A549 (cell line): ENCODE data around the gene RORC. TPM values are rescaled to one million over a fixed set of nuclear protein-coding genes. Genes with fewer than 3 reads are reported as not detected.

Source experiments
- ATAC-seq, 2 experiments: fragments of 200-7000 bp in 1 of 2; fragments of >200 bp in 1 of 2; cut with Nextera tagmentation in 1 of 2; cut with Tn5 transposase in 1 of 2; 3 replicates each; pipeline versions ENCODE4 v1.8.0 to v1.9.1; 2018 to 2020; ENCODE audit warnings: mild to moderate bottlenecking in 1 of 2, moderate library complexity in 1 of 2
- CTCF ChIA-PET: fragments of 300-600 bp; sonication (Branson Sonifier 250); formaldehyde crosslinking; extraction: SDS; loops from one replicate; lab custom pipeline; 2021; ENCODE audit warnings: antibody characterized with exemption, inconsistent platforms; lab: Yijun Ruan, JAX
- POLR2A ChIA-PET: fragments of 350-600 bp; formaldehyde crosslinking; extraction: SDS; loops from one replicate; lab custom pipeline; 2021; ENCODE audit warnings: antibody characterized with exemption, inconsistent platforms; lab: Yijun Ruan, JAX
- DNase-seq, 2 experiments: peaks; one replicate each; pipeline versions ENCODE4 v3.0.0 to v3.0.0-alpha.2; 2011 to 2016; ENCODE audit warnings: low read depth in 1 of 2, low spot score in 1 of 2
- FAIRE-seq: peaks from 2 replicates; lab custom pipeline; 2011; peaks lifted over from hg19 to GRCh38; lab: Jason Lieb, UNC
- H3K27ac ChIP-seq, 2 experiments: fragments of >200 bp; sonication (Bioruptor Twin); formaldehyde crosslinking; 3 replicates each; pipeline ENCODE4 v1.5.1; 2016 to 2017
- H3K4me1 ChIP-seq: fragments of >200 bp; sonication (Bioruptor Twin); formaldehyde crosslinking; 3 replicates; pipeline ENCODE4 v1.6.1; 2016
- H3K4me2 ChIP-seq: fragments of >200 bp; sonication (Bioruptor Twin); formaldehyde crosslinking; 3 replicates; pipeline ENCODE4 v1.6.1; 2016
- H3K4me3 ChIP-seq: fragments of >200 bp; sonication (Bioruptor Twin); formaldehyde crosslinking; 3 replicates; pipeline ENCODE4 v1.5.1; 2016
- H3K9me3 ChIP-seq: fragments of >200 bp; sonication (Bioruptor Twin); formaldehyde crosslinking; 3 replicates; pipeline ENCODE4 v1.6.1; 2016
- ATOH8 ChIP-seq: fragments of 250-450 bp; sonication (Bioruptor Pico); IDR thresholded peaks from 2 replicates; pipeline ENCODE4 v1.5.0; 2020; ENCODE audit warnings: low read depth, mild to moderate bottlenecking, moderate library complexity
- BCL3 ChIP-seq: fragments of >200 bp; sonication (Bioruptor Twin); formaldehyde crosslinking; IDR thresholded peaks from 3 replicates; pipeline ENCODE4 v1.6.1; 2016
- CTCF ChIP-seq: fragments of >200 bp; sonication (Bioruptor Twin); formaldehyde crosslinking; IDR thresholded peaks from 3 replicates; pipeline ENCODE4 v1.5.1; 2016
- EHF ChIP-seq: fragments of 250-450 bp; sonication (Bioruptor Pico); IDR thresholded peaks from 2 replicates; pipeline ENCODE4 v1.5.0; 2020; ENCODE audit warnings: mild to moderate bottlenecking
- ELK1 ChIP-seq: fragments of 150-350 bp; IDR thresholded peaks from 2 replicates; pipeline ENCODE4 v1.6.1; 2014; ENCODE audit warnings: low read depth, mild to moderate bottlenecking, low read length
- EP300 ChIP-seq, 2 experiments: fragments of >200 bp; sonication (Bioruptor Twin); formaldehyde crosslinking; IDR thresholded peaks; 2 replicates in 1 of 2; 3 replicates in 1 of 2; pipeline ENCODE4 v1.6.1; 2016 to 2017
- ESRRA ChIP-seq: fragments of 150-350 bp; IDR thresholded peaks from 2 replicates; pipeline ENCODE4 v1.6.1; 2014; ENCODE audit warnings: mild to moderate bottlenecking, low read length, borderline replicate concordance
- FOSB ChIP-seq: fragments of 250-450 bp; sonication (Bioruptor Pico); IDR thresholded peaks from 2 replicates; pipeline ENCODE4 v1.5.0; 2020; ENCODE audit warnings: mild to moderate bottlenecking, moderate library complexity
- FOXS1 ChIP-seq: fragments of 250-450 bp; sonication (Bioruptor Pico); IDR thresholded peaks from 2 replicates; pipeline ENCODE4 v1.5.0; 2020; ENCODE audit warnings: mild to moderate bottlenecking, moderate library complexity
- GATA3 ChIP-seq: IDR thresholded peaks from 2 replicates; pipeline ENCODE4 v1.6.1; 2012; ENCODE audit warnings: borderline replicate concordance
- HES2 ChIP-seq: fragments of >200 bp; sonication (Bioruptor Twin); formaldehyde crosslinking; IDR thresholded peaks from 2 replicates; pipeline ENCODE4 v1.6.1; 2016
- HOXA7 ChIP-seq: fragments of 250-450 bp; sonication (Bioruptor Pico); IDR thresholded peaks from 2 replicates; pipeline ENCODE4 v1.5.0; 2020; ENCODE audit warnings: mild to moderate bottlenecking, moderate library complexity
- HOXB13 ChIP-seq: fragments of 250-450 bp; sonication (Bioruptor Pico); IDR thresholded peaks from 2 replicates; pipeline ENCODE4 v1.5.0; 2020; ENCODE audit warnings: low read depth, mild to moderate bottlenecking, moderate library complexity
- JUN ChIP-seq, 2 experiments: fragments of >200 bp; sonication (Bioruptor Twin); formaldehyde crosslinking; IDR thresholded peaks; 2 replicates in 1 of 2; 3 replicates in 1 of 2; pipeline ENCODE4 v1.6.1; 2016 to 2017
- JUNB ChIP-seq: fragments of >200 bp; sonication (Bioruptor Twin); formaldehyde crosslinking; IDR thresholded peaks from 2 replicates; pipeline ENCODE4 v1.6.1; 2016
- MAZ ChIP-seq: fragments of 150-350 bp; IDR thresholded peaks from 2 replicates; pipeline ENCODE4 v1.6.1; 2014; ENCODE audit warnings: antibody characterized with exemption, low read depth, low read length, borderline replicate concordance
- NFE2L2 ChIP-seq: fragments of 150-350 bp; conservative IDR thresholded peaks from 2 replicates; pipeline ENCODE4 v1.6.1; 2014; ENCODE audit warnings: low read length
- NR3C1 ChIP-seq: fragments of >200 bp; sonication (Bioruptor Twin); formaldehyde crosslinking; IDR thresholded peaks from 3 replicates; pipeline ENCODE4 v1.6.1; 2017
- RARB ChIP-seq: fragments of 250-450 bp; sonication (Bioruptor Pico); IDR thresholded peaks from 2 replicates; pipeline ENCODE4 v1.8.0; 2021; ENCODE audit warnings: mild to moderate bottlenecking, moderate library complexity
- REST ChIP-seq: fragments of 200-600 bp; sonication (generic); IDR thresholded peaks from 2 replicates; pipeline ENCODE4 v1.6.1; 2016; ENCODE audit warnings: antibody characterized with exemption, mild to moderate bottlenecking, moderate library complexity
- SREBF2 ChIP-seq: fragments of 450-650 bp; IDR thresholded peaks from 2 replicates; pipeline ENCODE4 v1.6.1; 2014; ENCODE audit warnings: mild to moderate bottlenecking, moderate library complexity
- TP53 ChIP-seq: fragments of 250-450 bp; sonication (Bioruptor Pico); IDR thresholded peaks from 2 replicates; pipeline ENCODE4 v1.5.0; 2021; ENCODE audit warnings: mild to moderate bottlenecking, moderate library complexity
- USF2 ChIP-seq: fragments of 450-650 bp; IDR thresholded peaks from 2 replicates; pipeline ENCODE4 v1.6.1; 2014; ENCODE audit warnings: antibody characterized with exemption
- ZNF302 ChIP-seq: fragments of 250-450 bp; sonication (Bioruptor Pico); IDR thresholded peaks from 2 replicates; pipeline ENCODE4 v1.9.0; 2021; ENCODE audit warnings: inconsistent platforms, mild to moderate bottlenecking, moderate library complexity
- WGBS: methylation state at CpG from one replicate; pipeline ENCODE4 v1.1.6; 2017; ENCODE audit errors: missing lambda C conversion rate; 5-methylcytosine and 5-hydroxymethylcytosine counted together
- polyA plus RNA-seq, 4 experiments: library from polyadenylated mRNA; depleted of rRNA in 3 of 4; stranded (reverse); fragments of >200 nt; fragmentation: RNase III in 1 of 4; extraction: RNeasy Plus Mini Kit Qiagen cat#74134 plus additional on column Dnase treatment in 1 of 4; gene quantifications; 2 replicates in 3 of 4; 3 replicates in 1 of 4; pipeline ENCODE4 v1.2.3, GENCODE V29; 2011 to 2017

RORC gene
- polyA plus RNA-seq, 2 of the 4 experiments (the other 2 are of a cell fraction), result 0.06 to 0.25 TPM

- WGBS, result 83% methylated on average over 4 of the region's 7 CpGs
- POLR2A ChIA-PET, result interaction anchor here (1.2 kb wide), 1 partner anchor 11 kb away, joined by 3 read pairs; the partner anchor contains the start of gene TDRKH
- H3K27ac ChIP-seq, result no peak overlapping the region
- no peak overlapping the region for H3K4me3 ChIP-seq
- no peaks in the 10 kb centered on the region for H3K9me3 ChIP-seq
- TF ChIP-seq HOXA7 (CRISPR knock-in tag), result no peak
- no peak for TF ChIP-seq HES2
- TF ChIP-seq JUNB, result no peak
- TF ChIP-seq BCL3, result no peak
- TF ChIP-seq CTCF, result no peak
- TF ChIP-seq JUN (IDR thresholded peaks at IDR 0.05), result no peak
- no peak for TF ChIP-seq GATA3
- no peak for TF ChIP-seq SREBF2
- TF ChIP-seq FOXS1 (CRISPR knock-in tag), result no peak
- no peak for TF ChIP-seq NFE2L2
- no peak for TF ChIP-seq MAZ
- ATAC-seq (no peak), FAIRE-seq (no peak), DNase-seq (no peak)
- H3K4me1 ChIP-seq, result no peaks in the 10 kb centered on the region
- H3K4me2 ChIP-seq, result no peak overlapping the region
- CTCF ChIA-PET, result interaction anchor here (1.5 to 1.9 kb wide), 2 partner anchors 11 to 35 kb away, joined by 5 to 8 read pairs; partner anchors contain the start of gene TDRKH
Observed at GRCh38 chr1:151801846-151802245, 29.8 kb downstream of the RORC start.

- POLR2A ChIA-PET, result interaction anchor here (1.2 kb wide), 1 partner anchor 11 kb away, joined by 3 read pairs; the partner anchor contains the start of gene TDRKH
- no peaks in the 10 kb centered on the region for H3K4me1 ChIP-seq
- TF ChIP-seq EP300 (IDR thresholded peaks at IDR 0.05), result no peak
- TF ChIP-seq NR3C1, result no peak
- TF ChIP-seq RARB (CRISPR knock-in tag), result no peak
- TF ChIP-seq ATOH8 (CRISPR knock-in tag), result no peak
- no peak for TF ChIP-seq TP53 (CRISPR knock-in tag)
- TF ChIP-seq FOSB (CRISPR knock-in tag), result no peak
- TF ChIP-seq EHF (CRISPR knock-in tag), result no peak
- no peak for TF ChIP-seq ELK1
- no peak for TF ChIP-seq ZNF302 (CRISPR knock-in tag)
- TF ChIP-seq USF2, result no peak
- no peak for TF ChIP-seq HES2
- TF ChIP-seq REST, result no peak
- TF ChIP-seq ESRRA, result no peak
- no peak for TF ChIP-seq CTCF
- TF ChIP-seq HOXB13 (CRISPR knock-in tag), result no peak
Observed at GRCh38 chr1:151801310-151801820, 30.2 kb downstream of the RORC start.

More at GRCh38 chr1:151801310-151801820, 30.2 kb downstream of the RORC start:
- Histone ChIP-seq H3K9me3 (no peaks in the 10 kb centered on the region), H3K4me3 (no peak overlapping the region), H3K27ac (no peak overlapping the region), H3K4me2 (no peak overlapping the region)
- ATAC-seq (no peak), FAIRE-seq (no peak), DNase-seq (no peak)
- CTCF ChIA-PET, result interaction anchor here (1.5 to 1.9 kb wide), 2 partner anchors 10 to 35 kb away, joined by 5 to 8 read pairs; partner anchors contain the start of gene TDRKH
- 81% methylated on average over 12 of the region's 12 CpGs for WGBS
